GM04504 (cell line): ENCODE measurements around the gene FAAP24.
"Not testable (repeated sequence)": the region's sequence is repeated elsewhere in the genome, so short reads cannot be mapped to it uniquely, and the experiment has no call there.

Source experiments
- DNase-seq: peaks from one replicate; pipeline ENCODE4 v3.0.0-alpha.2; 2012; ENCODE audit warnings: low read depth

Gene FAAP24

DNA sequence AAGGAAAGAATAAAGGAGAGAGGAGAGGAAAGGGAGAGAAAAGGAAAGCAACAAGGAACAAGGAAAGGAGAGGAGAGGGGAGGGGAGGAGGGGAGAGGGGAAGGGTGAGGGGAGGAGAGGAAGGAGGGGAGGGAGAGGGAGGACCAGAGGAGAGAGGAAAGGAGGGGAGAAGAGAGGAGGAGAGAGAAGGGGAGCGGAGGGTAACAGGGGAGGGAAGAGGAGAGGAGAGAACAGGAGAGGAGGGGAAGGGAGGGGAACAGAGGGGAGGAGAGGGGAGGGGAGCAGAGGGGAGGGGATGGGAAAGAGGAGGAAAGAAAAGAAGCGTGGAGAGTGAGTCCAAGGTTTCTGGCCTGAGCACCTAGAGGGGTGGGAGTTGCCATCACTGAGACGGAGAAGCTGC, 26.7 kb downstream of the FAAP24 start:
- DNase-seq = no peak

DNA sequence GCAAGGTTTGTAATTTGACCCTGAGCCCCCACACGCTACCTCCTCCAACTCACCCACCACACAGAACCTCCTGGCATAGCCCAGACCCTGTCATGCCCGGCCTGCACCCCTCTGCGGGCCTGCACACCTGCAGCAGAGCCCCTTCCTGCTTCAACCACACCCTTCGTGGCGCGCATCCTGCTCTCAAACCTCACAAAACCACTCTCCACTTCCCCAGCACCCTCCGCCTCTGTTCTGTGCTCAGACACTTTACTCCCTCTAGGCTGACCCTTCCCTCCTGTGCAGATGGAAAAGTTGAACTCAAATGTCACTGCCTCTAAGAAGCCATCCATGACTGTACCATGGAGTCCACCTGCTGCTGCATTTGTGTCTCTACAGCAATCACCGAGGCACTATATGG, 28.5 kb downstream of the FAAP24 start:
- DNase-seq = no peak

DNA sequence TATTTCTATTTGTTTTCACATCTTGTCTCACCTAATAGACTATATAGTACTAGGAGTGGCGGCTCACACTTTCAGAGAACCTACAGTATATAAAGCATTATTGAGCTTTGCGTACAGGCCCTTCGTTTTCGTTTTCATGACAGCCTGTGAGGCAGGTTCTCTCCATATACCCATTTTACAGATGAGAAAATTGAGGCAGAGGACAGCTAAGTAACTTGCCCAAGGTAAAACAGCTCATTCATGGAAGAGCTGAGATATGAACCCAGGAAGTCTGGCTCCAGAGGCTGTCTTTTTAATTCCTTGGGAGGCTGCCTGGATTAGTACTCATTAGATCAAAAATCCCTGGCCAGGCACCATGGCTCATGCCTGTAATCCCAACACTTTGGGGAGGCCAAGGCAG, 28.9 kb downstream of the FAAP24 start:
- DNase-seq = no peak

DNA sequence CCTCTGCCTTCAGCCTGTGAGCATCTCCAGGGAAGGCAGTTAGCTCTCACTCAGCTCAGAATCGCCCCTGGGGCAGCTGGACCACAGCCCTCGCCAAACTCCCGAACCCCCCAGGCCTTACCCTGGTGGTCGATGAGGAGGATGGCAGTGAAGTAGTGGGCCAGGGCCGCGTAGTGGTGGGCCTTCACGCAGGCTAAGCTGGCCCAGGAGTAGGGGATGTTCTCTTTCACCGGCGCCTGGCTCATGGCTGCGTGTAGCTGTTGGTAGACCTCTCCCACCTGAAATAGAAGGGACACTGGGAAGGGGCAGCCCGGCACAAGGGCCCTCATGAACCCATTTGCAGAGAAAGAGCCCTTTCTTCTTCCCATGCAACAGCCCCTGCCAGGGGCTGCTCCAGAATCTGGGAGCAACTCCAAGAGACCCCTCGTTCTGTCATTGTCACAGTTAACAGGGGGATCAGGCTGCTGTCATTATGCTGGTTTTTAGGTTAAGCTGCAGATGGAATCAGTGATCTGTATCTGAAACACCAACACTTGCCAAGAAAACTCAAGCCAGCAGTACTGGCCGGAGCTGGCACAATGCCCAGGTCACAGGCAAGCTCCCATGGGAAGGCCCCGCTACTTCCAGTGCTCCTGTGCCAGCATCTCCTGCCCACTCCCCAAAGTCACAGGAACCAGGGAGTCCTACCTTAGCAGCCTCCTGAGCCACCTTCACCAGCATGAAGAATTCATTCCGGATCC, 30.3 kb downstream of the FAAP24 start:
- DNase-seq = not testable (repeated sequence)

DNA sequence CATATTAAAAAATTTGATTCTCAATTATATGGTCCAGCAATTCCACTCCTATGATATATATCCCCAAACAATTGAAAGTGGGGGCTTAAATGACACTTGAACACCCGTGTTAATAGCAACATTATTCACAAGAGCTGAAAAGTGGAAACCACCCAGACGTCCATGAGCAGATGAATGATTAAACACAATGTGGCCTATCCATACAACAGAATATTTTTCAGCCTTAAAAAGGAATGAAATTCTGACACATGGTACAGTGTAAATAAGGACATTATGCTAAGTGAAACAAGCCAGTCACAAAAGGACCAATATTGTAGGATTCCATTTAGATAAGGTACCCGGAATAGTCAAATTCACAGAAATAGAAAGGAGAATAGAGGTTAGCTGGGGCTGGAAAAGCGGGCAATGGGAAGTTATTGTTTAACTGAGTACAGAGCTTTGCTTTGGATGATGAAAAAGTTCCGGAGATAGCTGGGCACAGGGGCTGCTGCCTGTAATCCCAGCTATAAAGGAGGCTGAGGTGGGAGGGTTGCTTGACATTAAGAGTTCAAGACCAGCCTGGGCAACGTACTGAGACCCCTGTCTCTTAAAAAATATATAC, 31.5 kb downstream of the FAAP24 start:
- not testable (repeated sequence) for DNase-seq

DNA sequence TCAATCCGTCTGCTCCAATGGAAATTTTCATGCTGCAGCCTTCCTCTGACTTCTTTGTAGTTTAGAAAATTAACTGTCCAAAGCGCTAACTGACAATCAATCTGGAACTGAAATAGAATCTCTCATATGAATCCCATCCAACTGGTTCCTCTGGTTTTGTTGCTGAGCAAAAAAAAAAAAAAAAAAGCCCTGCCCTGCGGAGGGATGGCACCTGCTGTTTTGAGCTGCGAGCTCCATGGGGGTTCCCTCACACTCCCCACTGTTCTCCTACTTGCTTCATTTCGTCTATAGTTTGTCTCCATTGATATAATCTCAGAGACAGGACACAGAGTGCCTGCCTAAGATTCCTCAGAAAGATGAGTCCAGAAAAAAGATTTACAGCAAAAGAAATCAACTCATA, 33.4 kb downstream of the FAAP24 start:
- DNase-seq = no peak

DNA sequence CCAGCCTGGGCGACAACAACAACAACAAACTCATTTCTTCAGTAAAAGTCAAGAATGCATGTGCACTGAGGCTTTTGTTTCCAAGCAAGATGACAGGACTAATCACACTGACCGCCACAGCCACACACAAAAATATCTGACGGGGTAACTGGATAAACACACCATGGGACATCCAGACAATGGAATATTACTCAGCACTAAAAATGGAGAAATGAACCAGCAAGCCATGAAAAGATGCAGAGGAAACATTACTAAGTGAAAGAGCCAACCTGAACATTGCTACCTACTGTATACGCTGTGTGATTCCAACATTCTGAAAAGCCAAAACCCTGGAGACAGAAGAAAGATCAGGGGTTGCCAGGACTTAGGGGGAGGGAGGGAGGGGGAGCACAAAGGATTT, 36.7 kb downstream of the FAAP24 start:
- DNase-seq = no peak

DNA sequence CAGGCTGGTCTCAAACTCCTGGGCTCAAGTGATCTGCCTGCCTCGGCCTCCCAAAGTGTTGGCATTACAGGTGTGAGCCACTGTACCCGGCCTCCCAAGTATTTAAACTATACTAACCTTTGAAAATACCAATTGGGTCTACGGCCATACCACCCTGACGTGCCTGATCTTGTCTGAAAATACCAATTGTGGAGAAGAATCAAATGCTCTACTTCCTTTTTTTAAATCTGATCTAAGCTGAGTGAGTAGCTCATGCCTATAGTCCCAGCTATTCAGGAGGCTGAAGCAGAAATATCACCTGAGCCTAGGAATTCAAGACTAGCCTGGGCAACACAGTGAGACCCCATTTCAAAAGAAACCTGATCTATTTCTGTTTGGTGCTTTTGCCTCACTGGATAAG, 38.8 kb downstream of the FAAP24 start:
- DNase-seq = not testable (repeated sequence)

DNA sequence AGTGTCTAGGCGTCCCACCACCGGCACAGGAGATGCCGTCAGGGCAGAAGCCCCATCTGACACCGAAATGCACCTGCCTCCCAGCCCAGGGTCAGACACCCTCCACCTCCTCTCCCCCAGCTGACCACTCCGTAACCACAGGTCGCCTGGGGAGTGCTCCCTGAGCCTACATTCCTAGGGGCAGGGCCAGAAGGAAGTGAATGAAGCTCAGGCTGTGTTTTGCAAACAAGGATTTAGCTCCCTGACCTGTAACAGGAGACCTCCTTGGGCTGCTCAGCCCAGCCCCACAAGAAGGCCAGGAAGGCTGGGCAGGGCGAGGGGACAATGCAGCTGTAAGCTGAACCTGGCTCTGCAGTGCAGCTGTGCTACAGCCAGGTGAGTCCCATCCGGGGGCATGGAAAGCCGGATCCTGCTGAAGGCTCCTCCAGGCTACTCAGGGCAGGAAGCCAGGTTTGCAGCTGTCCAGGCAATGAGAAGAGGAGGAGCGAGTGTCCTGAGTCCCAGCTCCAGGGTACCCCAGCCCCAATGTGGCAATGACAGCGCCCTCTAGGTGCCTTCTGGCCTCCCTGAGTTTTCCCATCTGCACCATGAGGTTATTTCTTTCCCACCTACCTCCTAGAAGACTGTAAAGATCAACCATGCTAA, 50.6 kb downstream of the FAAP24 start:
- DNase-seq = no peak

DNA sequence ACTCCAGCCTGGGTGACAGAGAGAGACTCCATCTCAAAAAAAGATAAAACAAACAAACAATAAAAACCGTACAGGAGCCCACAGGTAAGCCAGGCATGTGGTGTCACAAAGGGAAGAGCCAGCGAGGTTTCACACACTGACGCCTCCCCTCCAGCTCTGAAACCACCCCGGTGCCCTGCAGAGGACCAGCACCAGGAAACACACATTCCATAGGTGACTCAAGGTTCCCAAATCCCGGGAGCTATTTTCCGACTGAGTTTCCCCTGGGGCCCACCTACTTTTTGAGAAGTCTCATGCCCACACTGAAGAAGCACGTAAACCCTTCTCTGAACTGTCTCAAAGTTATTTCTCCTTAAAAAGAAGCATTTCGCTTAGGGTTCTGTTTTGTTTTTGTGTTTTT, 52.4 kb downstream of the FAAP24 start:
- no peak for DNase-seq

DNA sequence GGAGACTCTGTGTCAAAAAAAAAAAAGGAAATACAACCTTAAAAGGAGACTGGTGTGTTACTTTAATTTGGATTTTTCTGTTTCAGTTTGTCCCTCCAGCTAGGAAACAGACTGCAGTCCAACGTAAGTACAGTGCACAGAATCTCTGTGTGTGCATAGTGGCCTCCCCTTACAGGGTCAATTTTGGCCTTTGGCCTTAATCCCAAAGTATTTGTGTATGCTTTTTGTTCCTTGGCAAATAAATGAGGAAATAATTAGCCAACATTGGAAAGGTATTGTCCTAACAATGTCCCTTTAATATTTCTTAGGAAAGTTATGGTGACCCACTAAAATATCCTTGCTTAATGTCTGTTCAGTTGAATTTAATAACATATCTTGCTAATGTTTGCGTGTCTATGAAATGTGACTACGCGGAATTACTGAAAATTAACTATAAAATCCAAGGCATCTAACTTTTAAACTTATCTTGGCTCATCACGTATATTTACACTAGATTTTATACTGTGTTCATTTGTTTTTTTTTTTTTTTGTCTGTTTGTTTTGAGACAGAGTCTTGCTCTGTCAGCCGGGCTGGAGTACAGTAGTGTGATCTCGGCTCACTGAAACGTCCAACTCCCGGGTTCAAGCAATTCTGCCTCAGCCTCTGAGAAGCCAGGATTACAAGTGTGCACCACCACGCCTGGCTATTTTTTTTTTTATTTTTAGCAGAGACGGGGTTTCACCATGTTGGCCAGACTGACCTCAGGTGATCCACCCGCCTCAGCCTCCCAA, 53.6 kb downstream of the FAAP24 start:
- DNase-seq = not testable (repeated sequence)

DNA sequence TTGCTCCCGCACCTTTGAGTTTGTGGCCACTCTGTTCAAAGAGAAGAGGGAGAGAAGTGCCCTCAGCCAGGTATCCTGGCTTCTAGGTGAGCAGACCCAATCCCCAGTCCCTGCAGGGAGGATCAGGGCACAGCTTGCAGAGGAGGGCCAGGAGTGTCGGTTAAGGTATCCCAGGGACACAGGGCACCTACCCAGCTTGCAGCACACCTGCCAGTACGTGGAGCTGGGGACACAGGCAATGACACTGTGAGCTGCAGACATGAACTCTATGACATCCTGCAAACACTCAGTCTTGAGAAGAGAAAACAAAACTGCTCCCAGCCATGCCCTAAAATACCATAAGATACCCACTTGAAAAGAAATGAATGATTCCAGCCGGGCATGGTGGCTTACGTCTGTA, 54.6 kb downstream of the FAAP24 start:
- DNase-seq = not testable (repeated sequence)
